Fibroblast of villous mesenchyme (primary cell): ENCODE data around the gene RPE65. TPM values are rescaled to one million over a fixed set of nuclear protein-coding genes. Genes with fewer than 3 reads are reported as not detected.
A peak's percentile ranks its signal among the peaks of the same experiment; 100 is the strongest.

Experiments used
- DNase-seq: peaks from one replicate; pipeline ENCODE4 v3.0.0-alpha.2; 2010; ENCODE audit warnings: low read depth
- H3K4me3 ChIP-seq: 2 replicates; pipeline ENCODE4 v1.5.1; 2011; ENCODE audit warnings: low read depth, mild to moderate bottlenecking, low read length
- total RNA-seq: library from RNA; depleted of rRNA; stranded (reverse); fragments of >200 nt; gene quantifications from 2 replicates; pipeline ENCODE4 v1.2.3, GENCODE V29; 2012
- TF ChIP-seq, protein P1 (sequence below): IDR thresholded peaks from 2 replicates; pipeline ENCODE4 v1.5.1; 2012; ENCODE audit warnings: low read depth, mild to moderate bottlenecking, low read length; ENCODE audit not compliant: insufficient read depth

Gene RPE65
- total RNA-seq, 1 donor, result not detected

- TF ChIP-seq, protein P1, sequence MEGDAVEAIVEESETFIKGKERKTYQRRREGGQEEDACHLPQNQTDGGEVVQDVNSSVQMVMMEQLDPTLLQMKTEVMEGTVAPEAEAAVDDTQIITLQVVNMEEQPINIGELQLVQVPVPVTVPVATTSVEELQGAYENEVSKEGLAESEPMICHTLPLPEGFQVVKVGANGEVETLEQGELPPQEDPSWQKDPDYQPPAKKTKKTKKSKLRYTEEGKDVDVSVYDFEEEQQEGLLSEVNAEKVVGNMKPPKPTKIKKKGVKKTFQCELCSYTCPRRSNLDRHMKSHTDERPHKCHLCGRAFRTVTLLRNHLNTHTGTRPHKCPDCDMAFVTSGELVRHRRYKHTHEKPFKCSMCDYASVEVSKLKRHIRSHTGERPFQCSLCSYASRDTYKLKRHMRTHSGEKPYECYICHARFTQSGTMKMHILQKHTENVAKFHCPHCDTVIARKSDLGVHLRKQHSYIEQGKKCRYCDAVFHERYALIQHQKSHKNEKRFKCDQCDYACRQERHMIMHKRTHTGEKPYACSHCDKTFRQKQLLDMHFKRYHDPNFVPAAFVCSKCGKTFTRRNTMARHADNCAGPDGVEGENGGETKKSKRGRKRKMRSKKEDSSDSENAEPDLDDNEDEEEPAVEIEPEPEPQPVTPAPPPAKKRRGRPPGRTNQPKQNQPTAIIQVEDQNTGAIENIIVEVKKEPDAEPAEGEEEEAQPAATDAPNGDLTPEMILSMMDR, result no peak
- H3K4me3 ChIP-seq, result no peak overlapping the region
- no peak for DNase-seq
Observed at GRCh38 chr1:68454534-68454933, 4.8 kb upstream of the RPE65 start.

DNA sequence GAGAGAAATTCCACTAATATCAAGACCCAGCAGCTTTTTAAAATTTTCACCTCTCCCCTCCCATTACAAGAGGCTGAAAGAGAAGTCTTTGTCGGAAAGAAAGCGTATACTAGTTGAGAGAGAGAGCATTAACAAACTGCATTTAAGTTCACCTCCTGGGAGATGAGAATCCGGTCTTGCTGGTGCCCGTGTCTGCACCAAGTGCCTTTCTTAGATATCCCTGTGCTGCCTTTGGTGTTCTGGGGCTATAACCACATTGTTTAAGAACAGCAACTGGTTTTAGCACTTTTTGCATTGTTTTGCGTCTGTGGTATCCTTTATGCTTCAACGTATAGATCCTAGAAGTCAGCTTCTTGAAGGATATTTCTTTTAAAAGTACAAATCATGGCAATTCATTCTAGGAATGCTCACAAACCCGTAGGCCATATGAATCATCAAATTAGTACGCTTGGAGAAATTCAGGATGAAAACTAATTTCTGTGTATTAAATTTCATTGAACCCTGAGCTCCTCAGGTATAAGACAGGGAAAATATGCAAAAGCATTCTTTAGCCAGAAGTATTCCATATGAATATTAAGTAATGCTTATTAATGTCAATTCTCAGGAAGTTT is 3.4 kb upstream of the RPE65 start:
- H3K4me3 ChIP-seq, result no peak overlapping the region
- DNase-seq, result no peak
- TF ChIP-seq, protein P1, result no peak

DNA sequence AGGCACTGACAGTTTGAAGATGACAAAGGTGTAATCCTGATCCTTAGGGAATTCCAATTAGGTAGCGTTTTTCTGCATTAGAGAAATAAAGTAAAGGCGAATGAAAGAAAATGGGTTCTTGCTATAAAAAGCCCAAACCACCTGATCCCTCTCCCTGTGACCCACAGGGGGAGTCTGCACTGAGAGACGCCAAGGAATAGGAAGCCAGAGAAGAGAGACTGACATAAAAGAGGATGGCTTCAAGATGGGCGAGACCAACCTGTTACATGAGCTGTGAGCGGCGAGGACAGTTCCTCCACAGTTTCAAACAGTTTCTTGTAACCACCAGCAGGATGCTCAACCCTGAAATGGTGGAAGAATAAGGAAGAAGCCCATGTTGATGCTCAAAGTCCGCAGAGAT is 1.4 kb downstream of the RPE65 start:
- TF ChIP-seq, protein P1, result no peak
- H3K4me3 ChIP-seq, result no peak overlapping the region
- DNase-seq, result no peak

DNA sequence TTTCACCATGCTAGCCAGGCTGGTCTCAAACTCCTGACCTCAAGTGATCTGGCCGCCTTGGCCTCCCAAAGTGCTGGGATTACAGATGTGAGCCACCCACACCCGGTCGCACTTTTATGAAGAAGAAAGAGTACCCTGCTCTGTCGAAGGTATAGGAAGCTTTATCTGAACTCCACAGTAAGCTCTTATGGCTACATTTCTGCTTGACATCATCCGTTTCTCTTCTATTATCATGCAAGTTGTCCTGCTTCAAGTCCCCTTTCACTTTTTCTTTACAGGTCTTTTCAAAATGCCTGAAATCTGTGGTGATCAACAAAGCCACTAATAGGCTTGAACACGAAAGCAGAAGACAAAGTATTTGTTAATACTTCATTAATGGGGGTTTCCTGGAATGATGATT is 4.0 kb downstream of the RPE65 start:
- TF ChIP-seq, protein P1, result no peak
- H3K4me3 ChIP-seq, result no peak overlapping the region

GRCh38 chr1:68442822-68443556 is 6.8 kb downstream of the RPE65 start:
- no peak overlapping the region for H3K4me3 ChIP-seq
- peak; percentile 53 for DNase-seq
- TF ChIP-seq, protein P1, result peak; percentile 85

More for the DNA sequence above, 4.0 kb downstream of the RPE65 start:
- DNase-seq, result no peak

DNA sequence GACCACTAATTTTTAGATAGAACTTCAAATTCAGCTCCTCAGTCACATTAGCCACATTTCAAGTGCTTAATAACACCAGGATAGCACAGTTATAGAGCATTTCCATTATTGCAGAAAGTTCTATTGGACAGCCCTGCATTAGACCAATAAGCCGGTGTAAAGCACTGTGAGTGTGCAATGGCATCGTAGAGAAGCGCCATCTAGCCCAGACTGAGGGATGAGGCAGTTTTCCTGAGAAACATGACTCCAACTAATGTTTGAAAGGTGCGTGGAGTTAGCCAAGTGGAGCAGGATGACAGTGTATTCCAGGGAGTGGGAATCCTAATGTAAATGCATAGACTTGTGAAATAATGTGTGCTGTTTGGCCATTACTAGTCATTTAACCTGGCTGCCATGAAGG is 7.7 kb downstream of the RPE65 start:
- no peak overlapping the region for H3K4me3 ChIP-seq
- TF ChIP-seq, protein P1, result no peak
- no peak for DNase-seq
